ENCODE data around the gene L3MBTL4. TPM values are rescaled to one million over a fixed set of nuclear protein-coding genes. Genes with fewer than 3 reads are reported as not detected.

The L3MBTL4 gene
- total RNA-seq, 1 experiment from 2014 or later: not detected

DNA sequence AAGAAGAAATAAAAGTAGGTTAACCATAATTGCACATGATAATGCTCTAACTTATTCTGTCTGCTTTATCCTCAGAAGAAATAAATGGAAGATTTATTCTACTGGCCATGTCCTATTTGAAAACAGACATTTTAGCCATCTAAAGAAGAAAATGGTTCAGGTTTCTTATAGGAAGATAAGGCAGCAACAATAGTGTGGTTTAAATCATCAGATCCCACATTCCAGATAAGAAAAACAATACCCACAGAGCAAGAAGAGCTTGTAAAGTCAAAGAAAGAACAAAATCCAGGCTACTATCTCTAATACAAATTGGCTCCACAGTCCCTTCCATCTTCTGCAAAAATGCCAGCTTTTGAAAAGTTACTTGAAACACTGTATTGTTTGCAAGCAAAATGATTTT, 49.3 kb downstream of the L3MBTL4 start:
- Histone ChIP-seq H3K9me3 (ENCODE audit: control insufficient read depth in 1 of 2, insufficient read depth in 1 of 2, low read depth in 1 of 2, low read length in 2 of 2) (peaks cover 5 to 12% of the 10 kb centered on the region in 2 experiments; a peak in 3 of 4 replicates), H3K9ac (ENCODE audit: low read length) (no peak overlapping the region), H3K36me3 (ENCODE audit: control insufficient read depth in 1 of 2, insufficient read depth in 2 of 2, low read length in 2 of 2) (no peaks in the 10 kb centered on the region), H3K4me3 (replicated peaks in 1 of 2; ENCODE audit: low read depth in 1 of 2, low read length in 2 of 2) (no peak overlapping the region), H4K20me1 (ENCODE audit: insufficient read depth) (no peaks in the 10 kb centered on the region), H2AFZ (ENCODE audit: low read depth, low read length, poor library complexity, severe bottlenecking) (no peak overlapping the region), H3K27ac (ENCODE audit: low read depth, low read length) (no peak overlapping the region), H3K4me2 (ENCODE audit: low read length) (no peak overlapping the region), H3K79me2 (ENCODE audit: insufficient read depth, low read length) (no peaks in the 10 kb centered on the region), H3K4me1 (ENCODE audit: control insufficient read depth in 1 of 2, insufficient read depth in 2 of 2, low read length in 2 of 2) (no peaks in the 10 kb centered on the region), H3K9me2 (ENCODE audit: insufficient read depth) (no peaks in the 10 kb centered on the region), H3K27me3 (ENCODE audit: insufficient read depth, low read length) (no peaks in the 10 kb centered on the region)
- TF ChIP-seq SIN3A (IDR thresholded peaks at IDR 0.05; ENCODE audit: low read depth) (no peak), FOSL1 (IDR thresholded peaks at IDR 0.05; ENCODE audit: low read depth) (no peak), POLR2AphosphoS5 (IDR thresholded peaks at IDR 0.05; ENCODE audit: low read depth, low read length) (no peak), SRF (IDR thresholded peaks at IDR 0.05; ENCODE audit: low read depth) (no peak), ELF1 (IDR thresholded peaks at IDR 0.05; ENCODE audit: borderline replicate concordance, low read depth) (no peak), EGR1 (IDR thresholded peaks at IDR 0.05; ENCODE audit: low read depth) (no peak), ZFX (IDR thresholded peaks at IDR 0.05) (no peak), SP1 (IDR thresholded peaks at IDR 0.05; ENCODE audit: low read depth) (no peak), EZH2 (IDR thresholded peaks at IDR 0.05) (no peak), JUND (IDR thresholded peaks at IDR 0.05) (no peak), ZNF274 (IDR thresholded peaks at IDR 0.05; ENCODE audit: low read depth, low read length) (no peak), POLR2A (IDR thresholded peaks at IDR 0.05; ENCODE audit: borderline replicate concordance, extremely low read depth, insufficient read depth, insufficient read length) (no peak)
- TF ChIP-seq, protein P1, sequence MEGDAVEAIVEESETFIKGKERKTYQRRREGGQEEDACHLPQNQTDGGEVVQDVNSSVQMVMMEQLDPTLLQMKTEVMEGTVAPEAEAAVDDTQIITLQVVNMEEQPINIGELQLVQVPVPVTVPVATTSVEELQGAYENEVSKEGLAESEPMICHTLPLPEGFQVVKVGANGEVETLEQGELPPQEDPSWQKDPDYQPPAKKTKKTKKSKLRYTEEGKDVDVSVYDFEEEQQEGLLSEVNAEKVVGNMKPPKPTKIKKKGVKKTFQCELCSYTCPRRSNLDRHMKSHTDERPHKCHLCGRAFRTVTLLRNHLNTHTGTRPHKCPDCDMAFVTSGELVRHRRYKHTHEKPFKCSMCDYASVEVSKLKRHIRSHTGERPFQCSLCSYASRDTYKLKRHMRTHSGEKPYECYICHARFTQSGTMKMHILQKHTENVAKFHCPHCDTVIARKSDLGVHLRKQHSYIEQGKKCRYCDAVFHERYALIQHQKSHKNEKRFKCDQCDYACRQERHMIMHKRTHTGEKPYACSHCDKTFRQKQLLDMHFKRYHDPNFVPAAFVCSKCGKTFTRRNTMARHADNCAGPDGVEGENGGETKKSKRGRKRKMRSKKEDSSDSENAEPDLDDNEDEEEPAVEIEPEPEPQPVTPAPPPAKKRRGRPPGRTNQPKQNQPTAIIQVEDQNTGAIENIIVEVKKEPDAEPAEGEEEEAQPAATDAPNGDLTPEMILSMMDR (IDR thresholded peaks at IDR 0.05 in 2 of 3, conservative IDR thresholded peaks at IDR 0.05 in 1 of 3; ENCODE audit: borderline replicate concordance in 1 of 3, insufficient read depth in 1 of 3, low read depth in 2 of 3, low read length in 2 of 3): no peak
- TF ChIP-seq, protein P2, sequence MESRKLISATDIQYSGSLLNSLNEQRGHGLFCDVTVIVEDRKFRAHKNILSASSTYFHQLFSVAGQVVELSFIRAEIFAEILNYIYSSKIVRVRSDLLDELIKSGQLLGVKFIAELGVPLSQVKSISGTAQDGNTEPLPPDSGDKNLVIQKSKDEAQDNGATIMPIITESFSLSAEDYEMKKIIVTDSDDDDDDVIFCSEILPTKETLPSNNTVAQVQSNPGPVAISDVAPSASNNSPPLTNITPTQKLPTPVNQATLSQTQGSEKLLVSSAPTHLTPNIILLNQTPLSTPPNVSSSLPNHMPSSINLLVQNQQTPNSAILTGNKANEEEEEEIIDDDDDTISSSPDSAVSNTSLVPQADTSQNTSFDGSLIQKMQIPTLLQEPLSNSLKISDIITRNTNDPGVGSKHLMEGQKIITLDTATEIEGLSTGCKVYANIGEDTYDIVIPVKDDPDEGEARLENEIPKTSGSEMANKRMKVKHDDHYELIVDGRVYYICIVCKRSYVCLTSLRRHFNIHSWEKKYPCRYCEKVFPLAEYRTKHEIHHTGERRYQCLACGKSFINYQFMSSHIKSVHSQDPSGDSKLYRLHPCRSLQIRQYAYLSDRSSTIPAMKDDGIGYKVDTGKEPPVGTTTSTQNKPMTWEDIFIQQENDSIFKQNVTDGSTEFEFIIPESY (IDR thresholded peaks at IDR 0.05; ENCODE audit: extremely low read depth, insufficient replicate concordance, low read length): no peak
- TF ChIP-seq, protein P3, sequence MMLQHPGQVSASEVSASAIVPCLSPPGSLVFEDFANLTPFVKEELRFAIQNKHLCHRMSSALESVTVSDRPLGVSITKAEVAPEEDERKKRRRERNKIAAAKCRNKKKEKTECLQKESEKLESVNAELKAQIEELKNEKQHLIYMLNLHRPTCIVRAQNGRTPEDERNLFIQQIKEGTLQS (IDR thresholded peaks at IDR 0.05): no peak
- BruUV-seq (replicated peaks): no TSS peak
- RAD21 ChIA-PET (ENCODE audit: low non-redundant PET in 1 of 2, low total read pairs in 2 of 2, uncharacterized antibody in 2 of 2, unreplicated experiment in 2 of 2): no interaction called here
- CTCF ChIA-PET: no interaction called here
- no peak for ATAC-seq
- intact Hi-C loops (cut with micrococcal nuclease): no loop called here
- POLR2A ChIA-PET: no interaction called here
- DNase-seq (ENCODE audit: low read depth, low spot score): no peak
